ENCODE results near the gene FBXL19.
A peak's percentile ranks its signal among the peaks of the same experiment; 100 is the strongest.

FBXL19 gene

GRCh38 chr16:30925995-30926811, 2.8 kb downstream of the FBXL19 start:
- Mint-ChIP-seq H3K27ac (peak overlapping the region; percentile 60 to 70 (median 69)), H3K27me3 (ENCODE audit: low read depth) (peaks cover 4% of the 10 kb centered on the region), H3K4me1 (peaks cover 20% of the 10 kb centered on the region), H3K9me3 (no peaks in the 10 kb centered on the region), H3K4me3 (peak overlapping the region; percentile 78 to 84 (median 83)), H3K36me3 (ENCODE audit: low read depth) (peaks cover 10% of the 10 kb centered on the region)
- TF ChIP-seq CTCF (IDR thresholded peaks at IDR 0.05; ENCODE audit: unreplicated experiment in 3 of 3), result no peak

- H3K9me3 Mint-ChIP-seq, result no peaks in the 10 kb centered on the region
- peaks cover 16% of the 10 kb centered on the region for H3K36me3 Mint-ChIP-seq (ENCODE audit: low read depth)
- peak overlapping the region; percentile 78 to 84 (median 83) for H3K4me3 Mint-ChIP-seq
- H3K4me1 Mint-ChIP-seq, result peaks cover 20% of the 10 kb centered on the region
- H3K27me3 Mint-ChIP-seq (ENCODE audit: low read depth), result no peaks in the 10 kb centered on the region
- TF ChIP-seq CTCF (IDR thresholded peaks at IDR 0.05; ENCODE audit: unreplicated experiment in 3 of 3), result no peak
- H3K27ac Mint-ChIP-seq, result peak overlapping the region; percentile 7 to 70 (median 69)
Measured at GRCh38 chr16:30926937-30927788, 3.8 kb downstream of the FBXL19 start.

GRCh38 chr16:30927789-30928378, 4.5 kb downstream of the FBXL19 start:
- Mint-ChIP-seq H3K9me3 (no peaks in the 10 kb centered on the region), H3K27me3 (ENCODE audit: low read depth) (no peaks in the 10 kb centered on the region), H3K36me3 (ENCODE audit: low read depth) (peaks cover 22% of the 10 kb centered on the region), H3K27ac (peak overlapping the region; percentile 71 to 87 (median 76)), H3K4me1 (peaks cover 20% of the 10 kb centered on the region), H3K4me3 (peak overlapping the region; percentile 56 to 60 (median 58))
- TF ChIP-seq CTCF (IDR thresholded peaks at IDR 0.05; ENCODE audit: unreplicated experiment in 3 of 3), result no peak

- no peaks in the 10 kb centered on the region for H3K27me3 Mint-ChIP-seq (ENCODE audit: low read depth)
- TF ChIP-seq CTCF (IDR thresholded peaks at IDR 0.05; ENCODE audit: unreplicated experiment in 3 of 3), result no peak
- no peak overlapping the region for H3K4me3 Mint-ChIP-seq
- no peaks in the 10 kb centered on the region for H3K9me3 Mint-ChIP-seq
- H3K36me3 Mint-ChIP-seq (ENCODE audit: low read depth), result peaks cover 22% of the 10 kb centered on the region
- H3K27ac Mint-ChIP-seq, result peak overlapping the region in 2 of 3 experiments; percentile 71 to 76
- H3K4me1 Mint-ChIP-seq, result peaks cover 20% of the 10 kb centered on the region
Measured at GRCh38 chr16:30928390-30928789, 5.0 kb downstream of the FBXL19 start.

GRCh38 chr16:30929167-30929566, 5.8 kb downstream of the FBXL19 start:
- Mint-ChIP-seq H3K27ac (no peak overlapping the region), H3K36me3 (ENCODE audit: low read depth) (peaks cover 22% of the 10 kb centered on the region), H3K4me3 (no peak overlapping the region), H3K27me3 (ENCODE audit: low read depth) (no peaks in the 10 kb centered on the region), H3K9me3 (no peaks in the 10 kb centered on the region), H3K4me1 (peaks cover 20% of the 10 kb centered on the region)
- no peak for TF ChIP-seq CTCF (IDR thresholded peaks at IDR 0.05; ENCODE audit: unreplicated experiment in 3 of 3)
